ENCODE measurements around the gene TNFAIP1.
A peak's percentile ranks its signal among the peaks of the same experiment; 100 is the strongest.

TNFAIP1 gene

DNA sequence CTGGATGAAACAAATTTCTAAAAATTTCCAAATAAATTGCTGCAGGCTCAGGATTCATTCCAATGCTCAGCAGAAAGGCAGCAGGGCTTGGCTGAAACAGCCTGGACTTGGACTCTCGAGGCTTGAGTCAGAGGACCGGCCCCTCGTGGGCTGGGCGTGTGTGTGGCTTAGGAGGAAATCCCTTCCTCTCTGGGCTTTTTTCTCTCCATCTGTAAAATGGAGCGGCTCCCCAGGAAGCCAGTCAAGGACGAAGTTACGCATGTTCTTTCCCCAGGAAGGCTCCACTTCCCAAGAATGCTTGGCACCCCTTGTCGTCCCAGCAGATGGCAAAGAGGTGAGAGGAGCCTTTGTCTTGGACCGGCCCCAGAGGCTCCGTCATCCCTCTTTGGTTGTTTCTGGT, 56.9 kb downstream of the TNFAIP1 start:
- no peak overlapping the region for H3K9ac ChIP-seq (ENCODE audit: low read length)
- H3K4me3 ChIP-seq (ENCODE audit: low read length) = no peak overlapping the region
- H3K9me3 ChIP-seq (ENCODE audit: control insufficient read depth, low read length) = no peaks in the 10 kb centered on the region
- no peak for DNase-seq (ENCODE audit: low read depth)
- no peaks in the 10 kb centered on the region for H3K27me3 ChIP-seq (replicated peaks; ENCODE audit: control insufficient read depth, insufficient read depth, low read length)
- H3K4me1 ChIP-seq (ENCODE audit: control insufficient read depth, insufficient read depth, low read length) = peaks cover 31% of the 10 kb centered on the region
- H3K36me3 ChIP-seq (ENCODE audit: control insufficient read depth, insufficient read depth, low read length, severe bottlenecking) = peaks cover 8% of the 10 kb centered on the region

DNA sequence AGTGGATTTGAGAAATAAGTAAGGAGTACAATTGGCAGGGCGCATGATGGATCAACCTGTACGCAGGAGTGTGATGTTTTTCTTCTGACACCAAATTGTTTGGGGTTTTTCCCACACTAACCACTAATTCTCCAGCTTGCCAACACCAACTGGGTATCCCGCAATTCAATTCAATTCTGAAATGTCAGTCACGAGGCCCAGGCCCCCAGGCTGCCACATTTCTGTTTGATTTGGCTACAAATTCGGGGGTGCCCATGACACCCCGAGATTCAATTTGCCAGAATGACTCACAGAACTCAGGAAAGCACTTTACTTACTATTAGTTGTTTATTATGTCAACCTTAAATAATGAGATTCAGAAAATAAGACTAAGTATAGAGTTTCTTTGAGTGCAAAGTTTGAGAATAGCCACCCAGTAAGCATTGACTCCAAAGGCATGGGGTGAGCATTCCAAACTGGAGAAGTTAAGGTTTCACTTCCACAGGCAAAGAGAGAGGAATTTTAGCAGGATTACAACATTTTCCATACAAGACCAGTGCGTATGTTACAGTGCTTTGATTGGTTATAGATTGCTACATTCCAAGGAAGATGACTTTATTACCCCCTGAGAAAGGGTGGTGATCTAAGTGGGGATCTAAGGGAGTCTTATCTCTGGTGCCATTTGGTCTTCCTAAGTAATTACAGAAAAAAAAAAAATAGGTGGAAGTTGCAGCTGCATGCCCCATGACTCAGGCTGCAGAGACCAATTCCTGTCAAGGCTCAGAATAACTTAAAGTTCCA, 59.0 kb downstream of the TNFAIP1 start:
- H3K9ac ChIP-seq (ENCODE audit: low read length) = no peak overlapping the region
- H3K27me3 ChIP-seq (replicated peaks; ENCODE audit: control insufficient read depth, insufficient read depth, low read length) = no peaks in the 10 kb centered on the region
- H3K36me3 ChIP-seq (ENCODE audit: control insufficient read depth, insufficient read depth, low read length, severe bottlenecking) = peaks cover 8% of the 10 kb centered on the region
- H3K9me3 ChIP-seq (ENCODE audit: control insufficient read depth, low read length) = no peaks in the 10 kb centered on the region
- peak; percentile 48 for DNase-seq (ENCODE audit: low read depth)
- H3K4me1 ChIP-seq (ENCODE audit: control insufficient read depth, insufficient read depth, low read length) = peaks cover 49% of the 10 kb centered on the region
- no peak overlapping the region for H3K4me3 ChIP-seq (ENCODE audit: low read length)

DNA sequence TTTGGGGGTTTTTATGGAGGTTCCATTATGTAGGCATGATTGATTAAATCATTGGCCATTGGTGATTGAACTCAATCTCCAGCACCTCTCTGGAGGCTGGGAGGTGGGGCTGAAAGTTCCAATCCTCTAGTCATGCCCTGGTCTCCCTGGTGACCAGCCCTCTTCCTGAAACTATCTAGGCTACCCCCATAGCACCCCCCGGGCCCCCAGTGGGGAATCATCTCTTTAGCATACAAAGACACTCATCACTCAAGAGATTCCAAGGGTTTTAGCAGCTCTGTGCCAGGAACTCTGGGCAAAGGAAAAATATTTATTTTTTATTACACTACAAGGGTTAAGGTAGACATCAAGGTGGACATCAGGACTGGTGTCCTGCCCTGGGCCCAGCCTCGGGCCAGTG, 59.9 kb downstream of the TNFAIP1 start:
- no peaks in the 10 kb centered on the region for H3K9me3 ChIP-seq (ENCODE audit: control insufficient read depth, low read length)
- H3K27me3 ChIP-seq (replicated peaks; ENCODE audit: control insufficient read depth, insufficient read depth, low read length) = no peaks in the 10 kb centered on the region
- peaks cover 4% of the 10 kb centered on the region for H3K36me3 ChIP-seq (ENCODE audit: control insufficient read depth, insufficient read depth, low read length, severe bottlenecking)
- H3K4me1 ChIP-seq (ENCODE audit: control insufficient read depth, insufficient read depth, low read length) = peaks cover 49% of the 10 kb centered on the region
- no peak overlapping the region for H3K4me3 ChIP-seq (ENCODE audit: low read length)
- no peak overlapping the region for H3K9ac ChIP-seq (ENCODE audit: low read length)
- no peak for DNase-seq (ENCODE audit: low read depth)

DNA sequence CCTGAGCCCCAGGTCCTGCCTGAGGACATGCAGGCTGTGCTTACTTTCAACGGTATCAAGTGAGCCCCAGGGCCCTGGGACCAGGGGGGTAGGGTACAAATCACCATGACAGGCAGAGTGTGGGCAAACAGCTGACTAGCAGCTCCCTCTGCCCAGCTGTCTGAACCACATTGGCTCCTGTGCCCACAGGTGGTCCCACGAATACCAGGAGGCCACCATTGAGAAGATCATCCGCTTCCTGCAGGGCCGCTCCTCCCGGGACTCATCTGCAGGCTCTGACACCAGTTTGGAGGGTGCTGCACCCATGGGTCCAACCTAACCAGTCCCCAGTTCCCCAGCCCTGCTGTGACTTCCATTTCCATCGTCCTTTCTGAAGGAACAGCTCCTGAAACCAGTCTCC, 60.4 kb downstream of the TNFAIP1 start:
- Histone ChIP-seq H3K4me3 (ENCODE audit: low read length) (no peak overlapping the region), H3K4me1 (ENCODE audit: control insufficient read depth, insufficient read depth, low read length) (peaks cover 49% of the 10 kb centered on the region), H3K9me3 (ENCODE audit: control insufficient read depth, low read length) (no peaks in the 10 kb centered on the region), H3K9ac (ENCODE audit: low read length) (no peak overlapping the region), H3K36me3 (ENCODE audit: control insufficient read depth, insufficient read depth, low read length, severe bottlenecking) (peaks cover 4% of the 10 kb centered on the region), H3K27me3 (replicated peaks; ENCODE audit: control insufficient read depth, insufficient read depth, low read length) (no peaks in the 10 kb centered on the region)
- no peak for DNase-seq (ENCODE audit: low read depth)
